ENCODE measurements around the gene PIK3R5.

PIK3R5 gene

DNA sequence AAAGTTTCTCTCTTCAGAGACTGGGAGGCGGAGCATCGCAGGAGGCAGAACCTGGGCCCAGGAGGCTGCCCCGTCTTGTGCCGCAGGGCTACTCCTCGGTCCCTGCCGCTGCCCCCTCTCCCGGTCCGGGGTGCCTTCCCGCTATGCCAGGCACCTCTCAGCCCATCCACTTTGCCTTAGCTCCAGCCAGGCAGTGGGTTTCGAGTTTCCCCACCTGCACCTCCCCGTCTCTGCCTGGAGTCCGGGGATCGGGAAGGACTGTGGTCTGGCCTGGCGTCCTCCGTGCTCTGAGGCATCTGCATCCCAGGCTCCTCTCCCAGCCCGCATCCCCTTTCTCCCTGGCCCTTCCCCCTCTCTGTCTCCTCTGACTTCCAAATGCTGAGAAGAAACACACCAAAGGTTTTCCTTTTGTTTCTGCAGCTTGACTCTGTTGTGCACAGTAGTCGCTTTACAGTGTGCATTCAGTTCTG lies 71.3 kb downstream of the PIK3R5 start:
- peak overlapping the region in 5 of 11 experiments; percentile 13 to 53 (median 19); a peak in 3 of 22 replicates for H3K27ac ChIP-seq
- no peak for TF ChIP-seq Cebpa-rat (IDR thresholded peaks at IDR 0.05)
- H3K4me1 ChIP-seq = peaks cover 26 to 61% (median 46%) of the 10 kb centered on the region in 10 experiments
- peaks cover 0 to 76% (median 7%) of the 10 kb centered on the region in 11 experiments; a peak in 10 of 22 replicates for H4K20me1 ChIP-seq
- peak overlapping the region in 2 of 11 experiments; percentile 18 to 39; a peak in 2 of 22 replicates for H3K9ac ChIP-seq
- no peak overlapping the region for H3K4me3 ChIP-seq
- H3K9me3 ChIP-seq (replicated peaks in 1 of 11) = no peaks in the 10 kb centered on the region
- no peaks in the 10 kb centered on the region for H3K27me3 ChIP-seq
- peak overlapping the region in 5 of 11 experiments; percentile 22 to 42 (median 25); a peak in 9 of 22 replicates for H3K4me2 ChIP-seq
- peaks cover 0 to 96% (median 64%) of the 10 kb centered on the region in 11 experiments; a peak in 14 of 22 replicates for H3K36me3 ChIP-seq

DNA sequence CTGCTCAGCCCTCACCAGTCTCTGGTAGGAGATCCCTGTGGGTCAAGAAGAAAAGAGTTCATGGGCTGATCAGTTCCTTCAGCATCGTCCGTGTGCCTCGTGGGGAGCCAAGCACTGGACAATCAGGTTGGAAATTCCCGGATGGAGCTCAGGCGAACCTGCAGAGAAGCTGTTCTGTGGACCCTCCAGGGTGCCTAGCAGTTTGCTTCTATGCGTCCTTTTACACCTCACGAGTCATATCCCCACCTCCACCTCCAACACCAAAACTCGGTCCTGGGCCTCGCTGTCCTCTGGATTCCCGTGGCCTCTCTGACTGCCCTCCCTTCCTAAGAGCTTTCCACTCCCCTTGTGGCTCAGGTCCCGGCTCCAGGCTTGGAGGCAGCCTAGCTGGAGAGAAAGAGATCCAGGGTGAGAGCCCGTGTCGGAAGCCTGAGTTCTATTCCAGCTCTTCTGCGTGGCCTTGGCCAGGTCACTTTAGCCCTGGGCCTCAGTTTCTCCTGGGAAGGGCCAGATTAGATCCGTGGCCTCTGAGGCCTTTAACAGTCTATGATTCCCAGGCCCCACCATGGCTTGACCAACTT lies 71.8 kb downstream of the PIK3R5 start:
- Histone ChIP-seq H3K9me3 (replicated peaks in 1 of 11) (no peaks in the 10 kb centered on the region), H3K4me3 (no peak overlapping the region), H3K9ac (peak overlapping the region in 1 of 11 experiments; percentile 39; a peak in 2 of 22 replicates), H4K20me1 (peaks cover 0 to 76% (median 7%) of the 10 kb centered on the region in 11 experiments; a peak in 9 of 22 replicates), H3K36me3 (peaks cover 0 to 96% (median 70%) of the 10 kb centered on the region in 11 experiments; a peak in 14 of 22 replicates), H3K4me2 (peak overlapping the region in 2 of 11 experiments; percentile 23 to 25; a peak in 1 of 22 replicates), H3K27ac (peak overlapping the region in 4 of 11 experiments; percentile 13 to 34 (median 16); a peak in 2 of 22 replicates), H3K4me1 (peaks cover 21 to 56% (median 40%) of the 10 kb centered on the region in 10 experiments), H3K27me3 (no peaks in the 10 kb centered on the region)
- TF ChIP-seq Cebpa-rat (IDR thresholded peaks at IDR 0.05) = no peak

DNA sequence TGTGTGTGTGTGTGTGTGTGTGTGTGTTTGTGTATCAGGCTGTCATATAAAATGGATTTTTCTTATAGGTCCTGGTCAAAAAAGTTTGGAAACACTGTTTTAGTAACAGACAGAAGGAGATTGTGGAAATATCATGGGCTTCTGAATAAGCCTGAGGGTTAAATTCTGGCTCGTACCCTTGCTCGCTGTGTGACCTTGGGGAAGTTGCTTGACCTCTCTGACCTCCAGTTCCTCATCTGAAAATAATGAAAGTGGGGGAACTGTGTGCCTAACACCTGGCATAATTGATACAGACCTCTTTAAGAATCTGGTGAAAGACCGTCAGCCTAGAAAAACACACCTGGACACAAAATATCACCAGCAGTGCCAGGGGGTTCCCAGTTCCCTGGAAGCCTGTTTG lies 72.4 kb downstream of the PIK3R5 start:
- H3K4me2 ChIP-seq = no peak overlapping the region
- H3K4me3 ChIP-seq = no peak overlapping the region
- H3K9ac ChIP-seq = no peak overlapping the region
- H3K27ac ChIP-seq = 0 out of 22 replicates have a peak overlapping the region, but pooled peaks of 1 of the 11 experiments have one; percentile 4
- no peaks in the 10 kb centered on the region for H3K9me3 ChIP-seq (replicated peaks in 1 of 11)
- H4K20me1 ChIP-seq = peaks cover 0 to 76% (median 5%) of the 10 kb centered on the region in 11 experiments; a peak in 9 of 22 replicates
- H3K4me1 ChIP-seq = peaks cover 14 to 49% (median 34%) of the 10 kb centered on the region in 10 experiments
- TF ChIP-seq Cebpa-rat (IDR thresholded peaks at IDR 0.05) = no peak
- H3K27me3 ChIP-seq = no peaks in the 10 kb centered on the region
- H3K36me3 ChIP-seq = peaks cover 0 to 96% (median 72%) of the 10 kb centered on the region in 11 experiments; a peak in 16 of 22 replicates

DNA sequence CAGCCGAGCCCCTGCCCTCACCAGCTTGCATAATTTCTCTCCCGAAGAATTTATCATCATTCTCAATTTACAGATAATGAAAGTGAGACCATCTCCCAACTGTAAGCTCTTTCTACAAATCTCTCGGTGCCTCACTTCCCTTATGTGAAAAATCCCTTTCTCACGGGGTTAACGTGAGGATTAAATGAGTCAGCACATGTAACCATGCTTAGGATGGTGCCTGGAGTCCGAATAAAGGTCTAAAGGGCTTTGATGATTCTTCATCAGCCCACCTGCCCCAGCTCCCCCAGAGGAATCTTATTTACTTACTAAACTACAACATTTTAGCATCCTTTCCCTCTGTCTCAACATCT lies 73.2 kb downstream of the PIK3R5 start:
- H3K4me2 ChIP-seq = 0 out of 22 replicates have a peak overlapping the region, but pooled peaks of 1 of the 11 experiments have one; percentile 13
- peak overlapping the region in 5 of 11 experiments; percentile 4 to 18 (median 15); a peak in 4 of 22 replicates for H3K27ac ChIP-seq

DNA sequence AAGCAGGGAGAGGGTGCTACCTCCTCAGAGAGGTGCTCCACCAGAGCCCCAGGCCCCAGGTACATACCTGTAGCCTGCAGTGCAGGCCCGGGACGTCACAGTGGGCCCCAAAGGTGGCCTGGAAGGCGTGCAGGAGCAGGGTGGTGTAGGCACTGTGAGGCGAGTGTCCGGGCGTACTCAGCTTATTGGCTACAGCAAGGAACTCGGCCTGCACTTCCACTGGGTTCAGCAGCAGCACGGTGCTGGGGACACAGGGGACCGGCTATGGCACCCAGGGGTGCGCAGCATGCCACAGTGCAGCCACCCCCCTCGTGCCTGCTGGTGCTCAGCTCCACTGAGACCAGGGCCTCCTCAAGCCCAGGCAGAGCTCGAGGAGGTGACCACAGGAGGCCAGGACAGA lies 74.8 kb downstream of the PIK3R5 start:
- peaks cover 0 to 60% (median 0%) of the 10 kb centered on the region in 11 experiments; a peak in 6 of 22 replicates for H4K20me1 ChIP-seq
- peaks cover 16 to 95% (median 79%) of the 10 kb centered on the region in 11 experiments; a peak in 20 of 22 replicates for H3K36me3 ChIP-seq
- H3K9me3 ChIP-seq (replicated peaks in 1 of 11) = peaks cover 0 to 18% (median 0%) of the 10 kb centered on the region in 11 experiments; a peak in 8 of 22 replicates
- no peak overlapping the region for H3K4me2 ChIP-seq
- H3K4me1 ChIP-seq = peaks cover 4 to 36% (median 20%) of the 10 kb centered on the region in 10 experiments; a peak in 17 of 20 replicates
- H3K4me3 ChIP-seq = no peak overlapping the region
- H3K27ac ChIP-seq = no peak overlapping the region
- H3K27me3 ChIP-seq = no peaks in the 10 kb centered on the region
- no peak for TF ChIP-seq Cebpa-rat (IDR thresholded peaks at IDR 0.05)
- H3K9ac ChIP-seq = no peak overlapping the region

More for the DNA sequence above, 73.2 kb downstream of the PIK3R5 start:
- H3K9ac ChIP-seq = peak overlapping the region in 2 of 11 experiments; percentile 18; a peak in 2 of 22 replicates
- H4K20me1 ChIP-seq = peaks cover 0 to 71% (median 5%) of the 10 kb centered on the region in 11 experiments; a peak in 8 of 22 replicates
- H3K27me3 ChIP-seq = no peaks in the 10 kb centered on the region
- H3K4me1 ChIP-seq = peaks cover 13 to 42% (median 26%) of the 10 kb centered on the region in 10 experiments; a peak in 19 of 20 replicates
- no peak for TF ChIP-seq Cebpa-rat (IDR thresholded peaks at IDR 0.05)
- H3K4me3 ChIP-seq = no peak overlapping the region
- peaks cover 0 to 2% (median 0%) of the 10 kb centered on the region in 11 experiments; a peak in 1 of 22 replicates for H3K9me3 ChIP-seq (replicated peaks in 1 of 11)
- peaks cover 2 to 96% (median 68%) of the 10 kb centered on the region in 11 experiments; a peak in 18 of 22 replicates for H3K36me3 ChIP-seq

DNA sequence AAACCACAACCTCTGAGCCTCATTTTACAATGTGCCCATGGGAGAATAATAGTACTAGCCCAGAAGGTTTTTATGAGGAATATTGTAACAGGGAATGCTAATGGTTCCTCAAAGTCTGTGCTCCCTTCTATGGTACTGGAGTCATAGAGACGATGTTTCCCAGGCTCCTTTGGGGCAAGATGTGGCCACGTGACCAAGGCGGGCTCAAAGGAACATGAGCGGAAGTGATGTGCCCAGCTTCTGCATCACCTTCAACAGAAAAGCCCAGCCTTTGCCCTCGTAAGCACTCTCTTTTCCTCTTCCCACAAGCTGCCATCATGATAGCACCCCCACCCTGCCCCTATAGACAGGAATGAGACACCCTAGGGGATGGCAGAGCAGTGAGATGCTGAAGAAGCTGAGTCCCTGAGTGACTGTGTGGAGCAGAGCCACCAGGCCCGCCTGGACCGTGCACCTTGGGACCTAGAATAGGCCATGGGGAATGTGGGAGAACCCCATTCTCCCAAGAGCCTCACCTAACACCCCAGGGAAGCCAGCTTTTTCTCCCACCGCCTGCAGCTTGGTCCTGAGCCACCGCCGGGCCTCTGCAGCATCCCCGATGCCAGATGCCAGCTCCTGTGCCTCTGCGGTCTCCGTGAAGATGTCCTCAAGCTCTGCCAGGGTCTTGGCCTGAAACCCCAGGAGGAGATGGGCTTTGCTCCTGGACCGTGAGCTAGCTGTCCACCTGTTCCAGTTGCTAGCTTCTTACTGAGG lies 75.9 kb downstream of the PIK3R5 start:
- Histone ChIP-seq H3K4me2 (no peak overlapping the region), H3K27me3 (no peaks in the 10 kb centered on the region), H3K4me3 (no peak overlapping the region), H3K27ac (no peak overlapping the region), H3K9ac (no peak overlapping the region), H3K36me3 (peaks cover 16 to 94% (median 83%) of the 10 kb centered on the region in 11 experiments; a peak in 20 of 22 replicates), H4K20me1 (peaks cover 0 to 59% (median 0%) of the 10 kb centered on the region in 11 experiments; a peak in 6 of 22 replicates), H3K4me1 (peaks cover 0 to 29% (median 16%) of the 10 kb centered on the region in 10 experiments; a peak in 15 of 20 replicates), H3K9me3 (replicated peaks in 1 of 11) (peaks cover 0 to 18% (median 0%) of the 10 kb centered on the region in 11 experiments; a peak in 8 of 22 replicates)
- TF ChIP-seq Cebpa-rat (IDR thresholded peaks at IDR 0.05) = no peak

DNA sequence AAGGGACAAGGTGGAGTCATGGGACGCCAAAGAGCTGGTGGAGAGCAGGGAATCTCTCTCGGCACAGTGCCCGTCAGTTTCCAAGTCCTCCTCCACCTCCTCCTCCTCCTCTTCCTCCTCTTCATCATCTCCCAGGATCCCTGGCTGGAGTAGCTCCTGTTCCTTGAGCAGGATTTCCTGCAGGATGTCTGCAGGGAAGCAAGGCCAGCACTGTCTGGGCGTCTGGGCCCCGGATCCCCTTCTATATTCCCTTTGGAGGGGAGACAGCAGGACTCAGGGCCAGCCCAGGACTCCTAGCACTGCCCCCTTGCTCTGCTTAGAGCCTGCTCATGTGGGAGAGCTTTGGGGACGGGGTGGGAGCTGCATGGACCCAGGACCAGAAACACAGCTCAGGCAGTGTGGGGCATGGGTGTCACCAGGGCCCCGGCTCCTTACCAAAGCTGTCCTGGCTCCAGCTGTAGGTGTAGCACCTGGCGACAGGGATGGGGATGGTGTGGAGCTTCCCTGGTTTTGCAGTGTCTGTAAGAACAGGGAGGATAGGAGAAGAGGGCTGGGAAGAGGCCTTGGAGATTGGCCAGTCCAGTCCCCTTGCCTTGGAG lies 76.7 kb downstream of the PIK3R5 start:
- Histone ChIP-seq H3K4me2 (no peak overlapping the region), H3K9ac (no peak overlapping the region), H3K9me3 (replicated peaks in 1 of 11) (peaks cover 0 to 18% (median 0%) of the 10 kb centered on the region in 11 experiments; a peak in 8 of 22 replicates), H4K20me1 (peaks cover 0 to 58% (median 0%) of the 10 kb centered on the region in 11 experiments; a peak in 6 of 22 replicates), H3K36me3 (peaks cover 16 to 95% (median 86%) of the 10 kb centered on the region in 11 experiments; a peak in 20 of 22 replicates), H3K4me1 (peaks cover 0 to 21% (median 10%) of the 10 kb centered on the region in 10 experiments; a peak in 11 of 20 replicates), H3K27ac (no peak overlapping the region), H3K27me3 (no peaks in the 10 kb centered on the region), H3K4me3 (no peak overlapping the region)
- TF ChIP-seq Cebpa-rat (IDR thresholded peaks at IDR 0.05) = no peak

All from BLaER1 treated with 17β-estradiol and CSF1 and Interleukin-3, amounts not matched to agents 10 nM and 100 nM (cell line).